OCI-LY3 (cell line): ENCODE measurements around the gene CACNA2D2.

Experiments
- CTCF ChIP-seq: fragments of 200-600, 300-600 bp; sonication (generic); IDR thresholded peaks from 2 replicates; pipeline ENCODE4 v1.5.1; 2014; ENCODE audit warnings: antibody characterized with exemption, low read length, low read depth
- EZH2phosphoT487 ChIP-seq: fragments of 200-600 bp; shearing (Covaris generic); IDR thresholded peaks from 2 replicates; pipeline ENCODE4 v1.6.1; 2018; ENCODE audit warnings: antibody characterized with exemption, mixed run types, low read depth

DNA sequence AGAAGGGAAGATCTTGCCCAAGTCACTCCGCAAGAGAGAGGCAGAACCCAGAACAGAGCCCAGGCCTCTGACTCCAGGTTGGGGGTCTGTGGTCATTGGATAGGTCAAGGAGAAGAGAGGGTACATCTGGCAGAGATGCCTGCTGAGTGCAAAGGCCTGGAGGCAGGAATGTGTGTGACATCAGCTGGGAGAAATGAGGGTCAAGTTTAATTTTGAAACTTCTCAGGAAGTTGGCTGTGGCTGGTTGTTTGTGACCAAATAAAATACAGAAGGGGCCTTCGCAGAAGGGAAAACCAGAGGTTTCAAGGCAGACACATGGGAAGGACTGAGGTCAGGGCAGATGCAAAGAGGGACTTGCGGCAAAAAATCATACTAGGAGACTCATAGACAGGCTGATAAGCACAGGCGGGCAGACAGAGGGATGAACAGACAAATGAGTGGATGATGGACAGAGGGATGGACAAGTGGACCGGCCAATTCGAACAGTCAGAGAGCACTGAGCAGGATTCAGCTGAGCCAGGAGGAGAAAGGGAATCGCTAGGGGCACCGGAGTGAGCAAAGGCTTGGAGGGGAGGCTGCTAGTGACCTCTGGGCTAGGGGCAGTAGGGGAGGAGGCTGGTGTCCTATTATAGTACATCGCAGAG, 28.8 kb upstream of the CACNA2D2 start:
- TF ChIP-seq CTCF (no peak), EZH2phosphoT487 (no peak)
